Karpas-422 (cell line): Measurements from ENCODE around the gene STEAP2. TPM values are rescaled to one million over a fixed set of nuclear protein-coding genes. Genes with fewer than 3 reads are reported as not detected.
"Not testable (repeated sequence)": the region's sequence is repeated elsewhere in the genome, so short reads cannot be mapped to it uniquely, and the experiment has no call there.

Experiments used
- DNase-seq: peaks from one replicate; pipeline ENCODE4 v3.0.0-alpha.2; 2015
- H2AFZ ChIP-seq: fragments of 200-600 bp; sonication (generic); 2 replicates; pipeline ENCODE4 v1.6.1; 2014; ENCODE audit warnings: antibody characterized with exemption, low read length, mixed read lengths
- H3K27ac ChIP-seq: fragments of 200-600 bp; sonication (generic); 2 replicates; pipeline ENCODE4 v1.5.1; 2014; ENCODE audit warnings: mild to moderate bottlenecking, low read length, moderate library complexity
- H3K27me3 ChIP-seq: fragments of 200-600 bp; sonication (generic); 2 replicates; pipeline ENCODE4 v1.6.1; 2014; ENCODE audit warnings: low read length, mixed read lengths
- H3K36me3 ChIP-seq: fragments of 200-600 bp; sonication (generic); 2 replicates; pipeline ENCODE4 v1.6.1; 2014; ENCODE audit warnings: low read length, mixed read lengths; ENCODE audit not compliant: insufficient read depth
- H3K4me1 ChIP-seq: fragments of 200-600 bp; sonication (generic); 2 replicates; pipeline ENCODE4 v1.6.1; 2014; ENCODE audit warnings: mild to moderate bottlenecking, low read length, mixed read lengths
- H3K4me2 ChIP-seq: fragments of 200-600 bp; sonication (generic); 2 replicates; pipeline ENCODE4 v1.6.1; 2014; ENCODE audit warnings: low read length, low read depth, mild to moderate bottlenecking; ENCODE audit not compliant: poor library complexity, severe bottlenecking
- H3K4me3 ChIP-seq: fragments of 200-600 bp; sonication (generic); 2 replicates; pipeline ENCODE4 v1.5.1; 2014; ENCODE audit warnings: mild to moderate bottlenecking, antibody characterized with exemption, low read length, mixed read lengths
- H3K79me2 ChIP-seq: fragments of 200-600 bp; sonication (generic); 2 replicates; pipeline ENCODE4 v1.6.1; 2014; ENCODE audit warnings: mild to moderate bottlenecking, low read length, mixed read lengths
- H3K9ac ChIP-seq: fragments of 200-600 bp; sonication (generic); 2 replicates; pipeline ENCODE4 v1.6.0; 2014; ENCODE audit warnings: low read length
- H3K9me2 ChIP-seq: fragments of 200-600 bp; sonication (generic), shearing (Covaris generic); replicated peaks from 2 replicates; pipeline ENCODE4 v1.6.0; 2014; ENCODE audit warnings: mild to moderate bottlenecking, low read length, moderate library complexity; ENCODE audit not compliant: insufficient read depth
- H3K9me3 ChIP-seq: fragments of 300-700, 200-600 bp; sonication (generic); 2 replicates; pipeline ENCODE4 v1.6.1; 2014; ENCODE audit warnings: low read length, mixed read lengths
- H4K20me1 ChIP-seq: fragments of 200-600 bp; sonication (generic); 2 replicates; pipeline ENCODE4 v1.6.1; 2014; ENCODE audit warnings: mild to moderate bottlenecking, antibody characterized with exemption, low read length, low read depth; ENCODE audit not compliant: insufficient read depth
- total RNA-seq: library from RNA; depleted of rRNA; stranded (reverse); fragments of >200 nt; shearing (Covaris generic); gene quantifications from 2 replicates; pipeline ENCODE4 v1.2.3, GENCODE V29; 2014; ENCODE audit warnings: low replicate concordance

STEAP2 gene
- total RNA-seq, 1 experiment from 2014 or later = not detected

- DNase-seq, H2AFZ ChIP-seq, H3K4me1 ChIP-seq, H3K79me2 ChIP-seq, H3K9me2 ChIP-seq, H3K4me3 ChIP-seq, H3K9ac ChIP-seq, H3K36me3 ChIP-seq, H4K20me1 ChIP-seq, H3K4me2 ChIP-seq, H3K27me3 ChIP-seq, H3K9me3 ChIP-seq, H3K27ac ChIP-seq: not testable (repeated sequence)
Observed at GRCh38 chr7:90186290-90186689, 25.2 kb upstream of the STEAP2 start.

- no peaks in the 10 kb centered on the region for H3K9me3 ChIP-seq
- H3K9ac ChIP-seq = no peak overlapping the region
- DNase-seq = no peak
- H3K4me2 ChIP-seq = no peak overlapping the region
- no peaks in the 10 kb centered on the region for H3K9me2 ChIP-seq
- no peak overlapping the region for H3K4me3 ChIP-seq
- no peaks in the 10 kb centered on the region for H4K20me1 ChIP-seq
- no peaks in the 10 kb centered on the region for H3K4me1 ChIP-seq
- no peaks in the 10 kb centered on the region for H3K36me3 ChIP-seq
- H3K27ac ChIP-seq = no peak overlapping the region
- no peaks in the 10 kb centered on the region for H3K27me3 ChIP-seq
- no peaks in the 10 kb centered on the region for H3K79me2 ChIP-seq
- no peak overlapping the region for H2AFZ ChIP-seq
Observed at GRCh38 chr7:90187507-90188050, 24.0 kb upstream of the STEAP2 start.

GRCh38 chr7:90188281-90188680, 23.3 kb upstream of the STEAP2 start:
- Histone ChIP-seq H3K79me2 (no peaks in the 10 kb centered on the region), H3K27me3 (no peaks in the 10 kb centered on the region), H2AFZ (no peak overlapping the region), H3K9me2 (no peaks in the 10 kb centered on the region), H3K9ac (no peak overlapping the region), H3K4me2 (no peak overlapping the region), H3K27ac (no peak overlapping the region), H3K9me3 (no peaks in the 10 kb centered on the region), H3K4me3 (no peak overlapping the region), H3K36me3 (no peaks in the 10 kb centered on the region), H3K4me1 (no peaks in the 10 kb centered on the region), H4K20me1 (no peaks in the 10 kb centered on the region)
- DNase-seq = no peak

- no peak overlapping the region for H3K9ac ChIP-seq
- H3K4me2 ChIP-seq = no peak overlapping the region
- H3K9me3 ChIP-seq = no peaks in the 10 kb centered on the region
- no peaks in the 10 kb centered on the region for H3K79me2 ChIP-seq
- H2AFZ ChIP-seq = no peak overlapping the region
- no peaks in the 10 kb centered on the region for H3K36me3 ChIP-seq
- H3K4me3 ChIP-seq = no peak overlapping the region
- no peaks in the 10 kb centered on the region for H3K9me2 ChIP-seq
- H3K27me3 ChIP-seq = no peaks in the 10 kb centered on the region
- H4K20me1 ChIP-seq = no peaks in the 10 kb centered on the region
- no peak overlapping the region for H3K27ac ChIP-seq
- no peak for DNase-seq
- no peaks in the 10 kb centered on the region for H3K4me1 ChIP-seq
Observed at GRCh38 chr7:90190995-90191394, 20.5 kb upstream of the STEAP2 start.

- H2AFZ ChIP-seq = no peak overlapping the region
- no peaks in the 10 kb centered on the region for H3K9me3 ChIP-seq
- no peak overlapping the region for H3K9ac ChIP-seq
- H3K79me2 ChIP-seq = no peaks in the 10 kb centered on the region
- H3K9me2 ChIP-seq = no peaks in the 10 kb centered on the region
- H3K27ac ChIP-seq = no peak overlapping the region
- no peak overlapping the region for H3K4me2 ChIP-seq
- H3K27me3 ChIP-seq = no peaks in the 10 kb centered on the region
- H3K4me3 ChIP-seq = no peak overlapping the region
- no peaks in the 10 kb centered on the region for H4K20me1 ChIP-seq
- no peaks in the 10 kb centered on the region for H3K4me1 ChIP-seq
- no peaks in the 10 kb centered on the region for H3K36me3 ChIP-seq
- DNase-seq = no peak
Observed at GRCh38 chr7:90191648-90192047, 19.9 kb upstream of the STEAP2 start.

- Histone ChIP-seq H3K27me3 (no peaks in the 10 kb centered on the region), H3K4me3 (no peak overlapping the region), H3K4me1 (no peaks in the 10 kb centered on the region), H3K27ac (no peak overlapping the region), H2AFZ (no peak overlapping the region), H3K9me2 (no peaks in the 10 kb centered on the region), H3K4me2 (no peak overlapping the region), H3K9me3 (no peaks in the 10 kb centered on the region), H4K20me1 (no peaks in the 10 kb centered on the region), H3K79me2 (no peaks in the 10 kb centered on the region), H3K9ac (no peak overlapping the region), H3K36me3 (no peaks in the 10 kb centered on the region)
- DNase-seq = no peak
Observed at GRCh38 chr7:90192876-90193750, 18.4 kb upstream of the STEAP2 start.

- Histone ChIP-seq H4K20me1 (no peaks in the 10 kb centered on the region), H3K9me2 (no peaks in the 10 kb centered on the region), H3K4me3 (no peak overlapping the region), H3K27me3 (no peaks in the 10 kb centered on the region), H3K27ac (no peak overlapping the region), H3K9ac (no peak overlapping the region), H3K9me3 (no peaks in the 10 kb centered on the region), H3K4me2 (no peak overlapping the region), H2AFZ (no peak overlapping the region), H3K36me3 (no peaks in the 10 kb centered on the region), H3K79me2 (no peaks in the 10 kb centered on the region), H3K4me1 (no peaks in the 10 kb centered on the region)
- no peak for DNase-seq
Observed at GRCh38 chr7:90194911-90195809, 16.4 kb upstream of the STEAP2 start.
